Left renal pelvis (tissue), 4 donors: ENCODE data around the gene RNASEH2A. TPM values are rescaled to one million over a fixed set of nuclear protein-coding genes. Genes with fewer than 3 reads are reported as not detected.

ENCODE experiments used
- DNase-seq, 4 donors: peaks; one replicate each; pipeline ENCODE4 v3.0.0-alpha.2; 2013; ENCODE audit warnings: low read depth in 4 of 4, low spot score in 3 of 4
- polyA plus RNA-seq, 4 donors: library from polyadenylated mRNA; unstranded; fragments of 120-200 nt; gene quantifications; one replicate each; pipeline ENCODE4 v1.2.1, GENCODE V29; 2013; ENCODE audit not compliant: insufficient read length in 4 of 4

The RNASEH2A gene
- polyA plus RNA-seq, 4 donors, result 25.6 to 38.5 (median 29.9) TPM

DNA sequence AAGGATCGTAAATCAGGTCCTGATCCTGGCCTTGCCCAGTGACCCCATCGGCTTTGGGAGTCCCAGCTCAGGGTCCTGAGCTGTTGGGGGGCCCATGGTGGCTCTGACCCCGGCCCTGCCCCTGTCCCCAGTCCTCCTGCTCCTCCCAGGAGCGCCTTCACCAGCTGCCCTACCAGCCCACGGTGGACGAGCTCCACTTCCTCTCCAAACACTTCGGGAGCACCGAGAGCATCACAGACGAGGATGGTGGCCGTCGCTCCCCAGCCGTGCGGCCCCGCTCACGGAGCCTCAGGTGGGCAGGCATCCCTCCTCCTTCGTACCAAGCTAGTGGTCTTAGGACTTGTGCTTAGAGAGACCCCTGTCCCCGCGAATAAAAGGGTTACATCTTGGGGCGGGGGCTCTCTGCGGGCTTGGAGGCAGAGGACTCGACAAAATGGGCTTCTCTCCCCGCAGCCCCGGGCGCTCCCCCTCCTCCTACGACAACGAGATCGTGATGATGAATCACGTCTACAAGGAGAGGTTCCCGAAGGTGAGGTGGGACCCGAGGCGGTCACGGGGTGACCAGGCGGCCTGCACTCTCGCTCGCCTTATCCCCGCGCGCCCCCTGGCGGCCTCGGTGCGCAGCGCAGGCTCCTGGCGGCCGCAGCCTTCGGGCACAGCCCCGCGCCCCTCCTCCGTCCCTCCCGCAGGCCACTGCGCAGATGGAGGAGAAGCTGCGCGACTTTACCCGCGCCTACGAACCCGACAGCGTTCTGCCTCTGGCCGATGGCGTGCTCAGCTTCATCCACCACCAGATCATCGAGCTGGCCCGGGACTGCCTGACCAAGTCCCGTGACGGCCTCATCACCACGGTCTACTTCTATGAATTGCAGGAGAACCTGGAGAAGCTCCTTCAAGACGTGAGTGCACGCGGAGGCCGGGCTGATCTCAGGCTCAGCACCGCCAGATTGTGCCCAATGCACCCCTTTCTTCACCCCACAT is 41.1 kb downstream of the RNASEH2A start:
- DNase-seq, result peak in 3 of 4 donors; percentile 46 to 53 (median 46)

- no peak for DNase-seq
Observed at GRCh38 chr19:12856653-12857052, 50.3 kb downstream of the RNASEH2A start.

DNA sequence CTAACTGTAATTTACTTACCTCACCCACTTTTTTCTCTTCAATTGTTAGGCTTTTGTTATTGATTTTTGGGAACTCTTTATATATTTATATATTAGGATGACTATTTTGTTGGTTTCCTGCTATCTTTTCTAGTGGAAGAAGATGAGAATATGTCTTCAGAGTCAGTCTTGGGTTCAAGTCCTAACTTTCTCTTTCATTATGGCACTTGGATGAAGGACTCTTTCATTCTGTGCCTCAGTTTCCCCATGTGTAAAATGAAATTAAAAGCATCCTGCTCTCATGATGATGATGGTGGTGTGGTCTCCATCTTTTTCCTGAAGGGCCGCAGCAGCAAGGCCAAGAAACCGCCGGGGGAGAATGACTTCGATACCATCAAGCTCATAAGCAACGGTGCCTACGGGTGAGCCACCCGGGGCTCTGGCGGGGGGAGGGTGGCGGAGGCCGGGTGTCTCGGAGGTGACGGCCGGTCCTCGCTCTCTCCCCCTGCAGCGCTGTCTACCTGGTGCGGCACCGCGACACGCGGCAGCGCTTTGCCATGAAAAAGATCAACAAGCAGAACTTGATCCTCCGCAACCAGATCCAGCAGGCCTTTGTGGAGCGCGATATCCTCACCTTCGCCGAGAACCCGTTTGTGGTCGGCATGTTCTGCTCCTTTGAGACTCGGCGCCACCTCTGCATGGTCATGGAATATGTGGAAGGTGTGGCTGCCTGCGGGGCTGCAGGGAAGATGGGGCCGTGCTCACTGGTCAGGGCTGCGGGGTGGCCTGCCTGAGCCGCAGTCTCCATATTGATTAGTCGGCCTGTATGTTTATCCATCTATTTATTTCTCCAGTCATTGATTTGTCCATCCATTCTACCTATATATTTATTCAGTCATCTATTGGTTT is 51.9 kb downstream of the RNASEH2A start:
- no peak for DNase-seq

- DNase-seq, result no peak
Observed at GRCh38 chr19:12859546-12859945, 53.2 kb downstream of the RNASEH2A start.

Other genes starting within 250 kb of the RNASEH2A start
- 1 to 10 TPM; 3.5 to 5.9 (median 5.1) TPM for gene ZNF490, start 195.8 kb upstream of the RNASEH2A start, polyA plus RNA-seq
- 10 to 100 TPM; 21.5 to 25.2 (median 23.0) TPM for gene ZNF791, start 195.7 kb upstream of the RNASEH2A start, polyA plus RNA-seq
- gene MAN2B1, start 139.8 kb upstream of the RNASEH2A start, polyA plus RNA-seq, result 10 to 100 TPM; 25.0 to 33.6 (median 30.1) TPM
- gene WDR83, start 139.8 kb upstream of the RNASEH2A start, polyA plus RNA-seq, result 10 to 100 TPM; 13.9 to 27.3 (median 14.4) TPM
- 10 to 100 TPM; 52.4 to 97.1 (median 72.6) TPM for gene DHPS, start 124.7 kb upstream of the RNASEH2A start, polyA plus RNA-seq
- gene GNG14, start 118.6 kb upstream of the RNASEH2A start, polyA plus RNA-seq, result under 1 TPM in 1 of 4 donors, not detected in 3; 0.63 TPM
- gene FBXW9, start 110.0 kb upstream of the RNASEH2A start, polyA plus RNA-seq, result 10 to 100 TPM in 3 of 4 donors, 1 to 10 TPM in 1; 5.8 to 18.7 (median 11.3) TPM
- gene TNPO2, start 82.7 kb upstream of the RNASEH2A start, polyA plus RNA-seq, result 10 to 100 TPM; 60.5 to 82.1 (median 69.8) TPM
- gene TRIR, start 71.9 kb upstream of the RNASEH2A start, polyA plus RNA-seq, result 100 to 1,000 TPM; 139 to 201 (median 152) TPM
- 10 to 100 TPM; 70.6 to 94.6 (median 77.6) TPM for gene GET3, start 69.1 kb upstream of the RNASEH2A start, polyA plus RNA-seq
- under 1 TPM in 1 of 4 donors, not detected in 3; 0.23 TPM for gene BEST2, start 54.8 kb upstream of the RNASEH2A start, polyA plus RNA-seq
- 10 to 100 TPM; 17.8 to 90.4 (median 45.4) TPM for gene HOOK2, start 31.0 kb upstream of the RNASEH2A start, polyA plus RNA-seq
- gene JUNB, start 15.1 kb upstream of the RNASEH2A start, polyA plus RNA-seq, result 100 to 1,000 TPM in 1 of 4 donors, 10 to 100 TPM in 3; 13.8 to 678 (median 32.3) TPM
- gene PRDX2, start 4.8 kb upstream of the RNASEH2A start, polyA plus RNA-seq, result 100 to 1,000 TPM; 242 to 339 (median 290) TPM
- gene THSD8, start 4.5 kb upstream of the RNASEH2A start, polyA plus RNA-seq, result 10 to 100 TPM in 1 of 4 donors, 1 to 10 TPM in 3; 5.8 to 12.9 (median 8.2) TPM
- gene RTBDN, start 28.0 kb downstream of the RNASEH2A start, polyA plus RNA-seq, result under 1 TPM in 2 of 4 donors, not detected in 2; 0.20 to 0.29 TPM
- 1 to 10 TPM in 3 of 4 donors, under 1 TPM in 1; 0.94 to 1.7 (median 1.2) TPM for gene MAST1, start 31.9 kb downstream of the RNASEH2A start, polyA plus RNA-seq
- gene DNASE2, start 74.9 kb downstream of the RNASEH2A start, polyA plus RNA-seq, result 10 to 100 TPM; 12.0 to 14.0 (median 12.6) TPM
- 1 to 10 TPM in 1 of 4 donors, under 1 TPM in 3; 0.19 to 3.4 (median 0.34) TPM for gene KLF1, start 80.6 kb downstream of the RNASEH2A start, polyA plus RNA-seq
- gene GCDH, start 84.6 kb downstream of the RNASEH2A start, polyA plus RNA-seq, result 10 to 100 TPM; 14.9 to 36.7 (median 26.0) TPM
- 1 to 10 TPM; 2.0 to 5.4 (median 2.7) TPM for gene SYCE2, start 112.7 kb downstream of the RNASEH2A start, polyA plus RNA-seq
- 10 to 100 TPM; 32.3 to 59.0 (median 45.4) TPM for gene FARSA, start 127.1 kb downstream of the RNASEH2A start, polyA plus RNA-seq
- gene CALR, start 132.0 kb downstream of the RNASEH2A start, polyA plus RNA-seq, result 100 to 1,000 TPM; 715 to 943 (median 905) TPM
- 10 to 100 TPM; 68.2 to 96.0 (median 74.4) TPM for gene RAD23A, start 139.3 kb downstream of the RNASEH2A start, polyA plus RNA-seq
- 10 to 100 TPM; 23.2 to 46.5 (median 28.4) TPM for gene GADD45GIP1, start 150.6 kb downstream of the RNASEH2A start, polyA plus RNA-seq
- gene DAND5, start 163.0 kb downstream of the RNASEH2A start, polyA plus RNA-seq, result under 1 TPM in 2 of 4 donors, not detected in 2; 0.08 to 0.10 TPM
- gene NFIX, start 188.9 kb downstream of the RNASEH2A start, polyA plus RNA-seq, result 100 to 1,000 TPM in 1 of 4 donors, 10 to 100 TPM in 3; 18.9 to 130 (median 23.3) TPM